K562 (cell line): Measurements from ENCODE around the gene PRSS21. TPM values are rescaled to one million over a fixed set of nuclear protein-coding genes. Genes with fewer than 3 reads are reported as not detected.

Experiments used
- BCLAF1 ChIP-seq, 2 experiments: fragments of 450-650 bp in 1 of 2; IDR thresholded peaks; 2 replicates each; pipeline ENCODE4 v1.6.1; 2011 to 2017; ENCODE audit warnings: low read depth in 2 of 2, antibody characterized with exemption in 1 of 2, borderline replicate concordance in 1 of 2, low read length in 1 of 2, mild to moderate bottlenecking in 1 of 2, mixed read lengths in 1 of 2; ENCODE audit not compliant: control insufficient read depth in 1 of 2
- DIDO1 ChIP-seq: fragments of 450-650 bp; IDR thresholded peaks from 2 replicates; pipeline ENCODE4 v1.6.1; 2016; ENCODE audit warnings: low read depth, missing biosample characterization, missing genetic modification characterization
- DPF2 ChIP-seq: fragments of 450-650 bp; IDR thresholded peaks from 2 replicates; pipeline ENCODE4 v1.6.1; 2016
- E2F6 ChIP-seq, 2 experiments: IDR thresholded peaks; 2 replicates each; pipeline ENCODE4 v1.6.1; 2011; ENCODE audit warnings: borderline replicate concordance in 1 of 2, control low read depth in 1 of 2, low read depth in 1 of 2, low read length in 1 of 2, mild to moderate bottlenecking in 1 of 2, mixed read lengths in 1 of 2, moderate library complexity in 1 of 2; ENCODE audit not compliant: insufficient read depth in 1 of 2, insufficient read length in 1 of 2, poor library complexity in 1 of 2, severe bottlenecking in 1 of 2; ENCODE audit errors: extremely low read depth in 1 of 2
- FOXP1 ChIP-seq: sonication (generic); formaldehyde crosslinking; IDR thresholded peaks from 2 replicates; pipeline ENCODE4 v1.8.0; 2022; ENCODE audit warnings: mild to moderate bottlenecking, missing genetic modification reagents
- GABPA ChIP-seq: fragments of 200-800 bp; sonication (Bioruptor generic); conservative IDR thresholded peaks from 2 replicates; pipeline ENCODE4 v1.6.1; 2016; ENCODE audit warnings: low read depth, missing genetic modification characterization, missing compliant biosample characterization
- HMGN3 ChIP-seq: IDR thresholded peaks from 2 replicates; pipeline ENCODE4 v1.6.1; 2011; ENCODE audit warnings: borderline replicate concordance, low read depth, mild to moderate bottlenecking, mixed read lengths, low read length; ENCODE audit not compliant: insufficient read length; ENCODE audit errors: extremely low read depth
- JUNB ChIP-seq: fragments of 450-650 bp; formaldehyde crosslinking; conservative IDR thresholded peaks from 2 replicates; pipeline ENCODE4 v1.4.0; 2020; ENCODE audit warnings: mild to moderate bottlenecking
- PCBP2 ChIP-seq: fragments of 200-400 bp; formaldehyde crosslinking; IDR thresholded peaks from 2 replicates; pipeline ENCODE4 v1.6.1; 2018; ENCODE audit warnings: low read length, low read depth, mild to moderate bottlenecking, moderate library complexity; ENCODE audit not compliant: poor library complexity, severe bottlenecking
- RB1 ChIP-seq: fragments of 450-650 bp; IDR thresholded peaks from 2 replicates; pipeline ENCODE4 v1.6.1; 2017; ENCODE audit warnings: low read depth, mild to moderate bottlenecking
- RNF2 ChIP-seq: sonication (generic); IDR thresholded peaks from 2 replicates; pipeline ENCODE4 v1.6.1; 2016
- SRSF3 ChIP-seq: fragments of 200-400 bp; formaldehyde crosslinking; IDR thresholded peaks from 2 replicates; pipeline ENCODE4 v1.6.1; 2016; ENCODE audit warnings: mild to moderate bottlenecking, low read length, moderate library complexity; ENCODE audit not compliant: insufficient read depth
- ZBTB5 ChIP-seq: fragments of 450-650 bp; IDR thresholded peaks from 2 replicates; pipeline ENCODE4 v1.6.1; 2017; ENCODE audit warnings: antibody characterized with exemption
- ZMIZ1 ChIP-seq, 2 experiments: fragments of 150-350 bp in 1 of 2; IDR thresholded peaks; 2 replicates each; pipeline ENCODE4 v1.6.1; 2012 to 2016; ENCODE audit warnings: low read depth in 2 of 2, low read length in 2 of 2, mild to moderate bottlenecking in 1 of 2, moderate library complexity in 1 of 2
- ZNF445 ChIP-seq: fragments of 250-450 bp; sonication (Bioruptor Pico); IDR thresholded peaks from 2 replicates; pipeline ENCODE4 v1.4.0; 2020; ENCODE audit warnings: low read depth, mild to moderate bottlenecking, moderate library complexity
- ZNF584 ChIP-seq: fragments of 200-800 bp; sonication (Bioruptor generic); IDR thresholded peaks from 2 replicates; pipeline ENCODE4 v1.6.1; 2016; ENCODE audit warnings: low read depth, mild to moderate bottlenecking, missing genetic modification characterization, missing compliant biosample characterization
- ZNF695 ChIP-seq: fragments of 450-650 bp; formaldehyde crosslinking; IDR thresholded peaks from 2 replicates; pipeline ENCODE4 v1.4.0; 2020; ENCODE audit warnings: mild to moderate bottlenecking, moderate library complexity
- polyA plus RNA-seq, 8 experiments: library from polyadenylated mRNA; depleted of rRNA in 4 of 8; stranded (reverse) in 5 of 8; unstranded in 3 of 8; fragments of >200 nt; fragmentation: Nextera tagmentation in 2 of 8; fragmentation: Illumina TruSeq in 1 of 8; extraction: Ambion mirVana in 2 of 8; extraction: Trizol in 1 of 8; gene quantifications; 2 replicates each; pipeline versions ENCODE4 v1.2.1 to v1.2.3, GENCODE V29; 2011 to 2014; ENCODE audit warnings: inconsistent platforms in 1 of 8, missing spikeins in 1 of 8
- total RNA-seq, 7 experiments: library from RNA; depleted of rRNA in 6 of 7; stranded (reverse); fragments of >200 nt in 6 of 7; fragmentation: Illumina TruSeq in 2 of 7; extraction: Trizol in 2 of 7; gene quantifications; 2 replicates each; pipeline versions ENCODE4 v1.2.1 to v1.2.3, GENCODE V29; 2011 to 2021; ENCODE audit warnings: low replicate concordance in 1 of 7

Gene PRSS21
- total and polyA plus RNA-seq, 9 of the 15 experiments (the other 6 are each of a cell fraction or from before 2014, with no cell fraction given): 12.1 to 121 (median 61.3) TPM

GRCh38 chr16:2776500-2777139 lies 40.4 kb upstream of the PRSS21 start (continued):
- TF ChIP-seq BCLAF1 (IDR thresholded peaks at IDR 0.05; ENCODE audit: borderline replicate concordance in 1 of 2, control insufficient read depth in 1 of 2, low read depth in 2 of 2, low read length in 1 of 2): no peak
- TF ChIP-seq JUNB (CRISPR knock-in tag): no peak
- TF ChIP-seq ZNF584 (CRISPR knock-in tag): no peak
- no peak for TF ChIP-seq ZNF695 (CRISPR knock-in tag)
- TF ChIP-seq DPF2: no peak
- peak; percentile 31 to 75 for TF ChIP-seq E2F6 (IDR thresholded peaks at IDR 0.05; ENCODE audit: borderline replicate concordance in 1 of 2, extremely low read depth in 1 of 2, insufficient read depth in 1 of 2, insufficient read length in 1 of 2, low read depth in 1 of 2, low read length in 1 of 2, poor library complexity in 1 of 2, severe bottlenecking in 1 of 2)
- 0 out of 2 replicates have a peak, but pooled peaks have one; percentile 24 for TF ChIP-seq RB1
- no peak for TF ChIP-seq ZNF445
- TF ChIP-seq ZBTB5: no peak
- no peak for TF ChIP-seq ZMIZ1 (IDR thresholded peaks at IDR 0.05; ENCODE audit: low read depth in 2 of 2, low read length in 2 of 2)
- no peak for TF ChIP-seq GABPA (tag)
- TF ChIP-seq SRSF3: no peak
- TF ChIP-seq PCBP2: no peak
- TF ChIP-seq HMGN3: peak; percentile 29
- TF ChIP-seq FOXP1 (CRISPR knock-in tag): 0 out of 2 replicates have a peak, but pooled peaks have one; percentile 30
- no peak for TF ChIP-seq DIDO1 (tag)
- TF ChIP-seq RNF2: no peak
